Lung (tissue), 12 donors: ENCODE data around the gene NOX4. TPM values are rescaled to one million over a fixed set of nuclear protein-coding genes. Genes with fewer than 3 reads are reported as not detected.

Experiments used
- ATAC-seq: fragments of 200-7000 bp; cut with Tn5 transposase; one replicate; pipeline ENCODE4 v1.9.1; 2020; ENCODE audit warnings: moderate number of reproducible peaks; ENCODE audit not compliant: insufficient read depth, low FRiP score
- DNase-seq, 3 donors: peaks; one replicate each; pipeline ENCODE4 v3.0.0-alpha.2; 2013 to 2017
- H3K27ac ChIP-seq, 2 donors: one replicate each; pipeline ENCODE4 v1.5.1; 2013; ENCODE audit warnings: mild to moderate bottlenecking in 2 of 2, moderate library complexity in 2 of 2, control low read depth in 1 of 2, inconsistent platforms in 1 of 2, low read depth in 1 of 2, low read length in 1 of 2
- H3K27me3 ChIP-seq, 3 donors: one replicate each; pipeline ENCODE4 v1.5.1; 2013; ENCODE audit warnings: low read length in 2 of 3; ENCODE audit not compliant: control insufficient read depth in 3 of 3, insufficient read depth in 3 of 3
- H3K36me3 ChIP-seq, 4 donors: one replicate each; pipeline ENCODE4 v1.5.1; 2013; ENCODE audit warnings: low read length in 4 of 4, mild to moderate bottlenecking in 1 of 4, moderate library complexity in 1 of 4; ENCODE audit not compliant: control insufficient read depth in 4 of 4, insufficient read depth in 4 of 4
- H3K4me1 ChIP-seq, 5 donors: one replicate each; pipeline ENCODE4 v1.5.1; 2013; ENCODE audit warnings: low read length in 5 of 5, mild to moderate bottlenecking in 2 of 5, moderate library complexity in 1 of 5; ENCODE audit not compliant: control insufficient read depth in 5 of 5, insufficient read depth in 5 of 5
- H3K4me3 ChIP-seq: one replicate; pipeline ENCODE4 v1.5.1; 2013; ENCODE audit warnings: mild to moderate bottlenecking, control low read depth, moderate library complexity
- H3K9ac ChIP-seq, 2 donors: one replicate each; pipeline ENCODE4 v1.5.1; 2013; ENCODE audit warnings: low read length in 2 of 2, control low read depth in 1 of 2; ENCODE audit not compliant: insufficient read depth in 1 of 2
- H3K9me3 ChIP-seq, 4 donors: one replicate each; pipeline ENCODE4 v1.5.1; 2013; ENCODE audit warnings: low read length in 3 of 4, mild to moderate bottlenecking in 1 of 4, moderate library complexity in 1 of 4; ENCODE audit not compliant: control insufficient read depth in 4 of 4, insufficient read depth in 3 of 4
- CTCF ChIP-seq: IDR thresholded peaks from 2 replicates; pipeline ENCODE4 v1.5.1; 2012; ENCODE audit warnings: mild to moderate bottlenecking; ENCODE audit errors: control extremely low read depth, extremely low read depth
- WGBS, 2 donors: extraction: QIAGEN DNeasy Blood & Tissue Kit; methylation state at CpG; one replicate each; pipeline ENCODE4 v1.1.7; 2013; 5-methylcytosine and 5-hydroxymethylcytosine counted together
- polyA plus RNA-seq, 2 donors: library from polyadenylated mRNA; stranded (reverse); fragments of 200-250 nt; gene quantifications; one replicate each; pipeline ENCODE4 v1.2.1, GENCODE V29; 2013
- total RNA-seq, 2 donors: library from RNA; depleted of rRNA in 1 of 2; stranded (reverse); fragments of >200 nt in 1 of 2; gene quantifications; one replicate each; pipeline ENCODE4 v1.2.1, GENCODE V29; 2014 to 2021
- donor health status: control.
- donor health status: control.
- donor health status: Bipolar disorder and iron deficiency.
- donor health status: healthy.
- donor health status: DM: yes; HTN: yes; CAD: no.

The NOX4 gene
- total and polyA plus RNA-seq, 4 donors, result 0.46 to 2.3 (median 1.2) TPM

GRCh38 chr11:89463266-89463780 lies 27.9 kb downstream of the NOX4 start:
- no peak overlapping the region for H3K27ac ChIP-seq
- H3K9me3 ChIP-seq, result no peaks in the 10 kb centered on the region
- no peaks in the 10 kb centered on the region for H3K36me3 ChIP-seq
- no peak for ATAC-seq
- 11 to 36% methylated on average over 1 of the region's 1 CpG for WGBS, 2 donors
- DNase-seq, result peak in 2 of 3 donors; percentile 36 to 56
- H3K27me3 ChIP-seq, result no peaks in the 10 kb centered on the region
- no peak for TF ChIP-seq CTCF
- H3K4me3 ChIP-seq, result no peak overlapping the region
- no peak overlapping the region for H3K9ac ChIP-seq
- H3K4me1 ChIP-seq, result peaks cover 0 to 8% (median 0%) of the 10 kb centered on the region in 5 donors

GRCh38 chr11:89458716-89459115 lies 32.5 kb downstream of the NOX4 start:
- ATAC-seq, result no peak

GRCh38 chr11:89457190-89457589 lies 34.0 kb downstream of the NOX4 start:
- TF ChIP-seq CTCF, result no peak
- ATAC-seq, result no peak
- H3K27ac ChIP-seq, result no peak overlapping the region
- H3K4me3 ChIP-seq, result no peak overlapping the region
- H3K4me1 ChIP-seq, result no peaks in the 10 kb centered on the region
- peaks cover 0 to 5% (median 0%) of the 10 kb centered on the region in 4 donors for H3K9me3 ChIP-seq
- H3K9ac ChIP-seq, result no peak overlapping the region
- no peaks in the 10 kb centered on the region for H3K27me3 ChIP-seq
- H3K36me3 ChIP-seq, result no peaks in the 10 kb centered on the region
- WGBS, 2 donors, result 88 to 92% methylated on average over 4 of the region's 4 CpGs
- DNase-seq, result no peak

More at GRCh38 chr11:89458716-89459115, 32.5 kb downstream of the NOX4 start:
- DNase-seq, result no peak
- no peak for TF ChIP-seq CTCF
- peaks cover 0 to 2% (median 0%) of the 10 kb centered on the region in 5 donors for H3K4me1 ChIP-seq
- no peak overlapping the region for H3K4me3 ChIP-seq
- peaks cover 0 to 5% (median 0%) of the 10 kb centered on the region in 4 donors for H3K9me3 ChIP-seq
- H3K9ac ChIP-seq, result no peak overlapping the region
- H3K27ac ChIP-seq, result no peak overlapping the region
- no peaks in the 10 kb centered on the region for H3K27me3 ChIP-seq
- no peaks in the 10 kb centered on the region for H3K36me3 ChIP-seq
- 76 to 79% methylated on average over 2 of the region's 2 CpGs for WGBS, 2 donors

GRCh38 chr11:89456681-89457080 lies 34.5 kb downstream of the NOX4 start:
- Histone ChIP-seq H3K9ac (no peak overlapping the region), H3K4me1 (no peaks in the 10 kb centered on the region), H3K27me3 (no peaks in the 10 kb centered on the region), H3K27ac (no peak overlapping the region), H3K36me3 (no peaks in the 10 kb centered on the region), H3K9me3 (peaks cover 0 to 5% (median 0%) of the 10 kb centered on the region in 4 donors), H3K4me3 (no peak overlapping the region)
- ATAC-seq (no peak), DNase-seq (no peak)
- whole genome bisulfite sequencing, 2 donors, result 86 to 93% methylated on average over 2 of the region's 2 CpGs
- no peak for TF ChIP-seq CTCF
